ENCODE measurements around the gene OGFRL1.
A peak's percentile ranks its signal among the peaks of the same experiment; 100 is the strongest.

The OGFRL1 gene

GRCh38 chr6:71287926-71288227 lies 734 bp upstream of the OGFRL1 start:
- peak in 1 of 2 experiments; percentile 54 for DNase-seq

DNA sequence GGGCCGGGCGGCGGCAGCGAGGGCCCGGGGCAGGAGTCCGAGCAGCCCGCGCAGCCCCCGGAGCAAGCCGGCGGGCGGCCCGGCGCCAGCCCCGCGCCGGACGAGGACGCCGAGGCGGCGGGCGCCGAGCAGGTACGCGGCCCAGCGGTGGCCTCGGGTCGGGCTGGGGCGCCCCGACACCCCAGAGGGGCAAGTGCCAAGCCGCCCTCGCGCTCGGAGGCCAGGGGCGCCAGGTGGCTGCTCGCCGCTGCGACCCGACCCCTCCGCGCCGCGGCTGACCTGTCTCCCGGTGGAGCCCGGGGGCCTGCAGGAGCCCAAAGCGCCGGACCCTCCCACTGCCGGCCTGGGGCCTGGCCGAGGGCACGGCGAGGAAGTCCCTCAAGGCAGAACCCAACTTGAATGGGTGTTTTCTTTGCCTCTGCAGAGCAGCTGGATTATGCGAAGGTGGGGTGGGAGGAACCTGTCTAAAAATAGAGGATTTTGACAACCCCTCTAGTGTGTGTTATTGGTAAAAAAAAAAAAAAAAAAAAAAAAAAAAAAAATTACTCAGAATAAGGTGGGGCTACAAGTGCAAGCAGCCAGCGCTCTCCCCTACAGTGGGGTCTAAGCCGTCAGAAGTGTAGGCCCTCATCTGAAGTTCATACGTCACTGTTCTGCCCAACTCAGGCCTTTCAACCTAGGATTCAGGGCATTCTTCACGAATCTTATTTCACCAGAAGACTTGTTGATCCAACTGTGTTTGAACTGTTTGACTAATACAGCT lies 609 bp downstream of the OGFRL1 start:
- peak; percentile 36 to 48 for DNase-seq

- DNase-seq, result no peak
Measured at GRCh38 chr6:71289802-71290175, 1.2 kb downstream of the OGFRL1 start.

DNA sequence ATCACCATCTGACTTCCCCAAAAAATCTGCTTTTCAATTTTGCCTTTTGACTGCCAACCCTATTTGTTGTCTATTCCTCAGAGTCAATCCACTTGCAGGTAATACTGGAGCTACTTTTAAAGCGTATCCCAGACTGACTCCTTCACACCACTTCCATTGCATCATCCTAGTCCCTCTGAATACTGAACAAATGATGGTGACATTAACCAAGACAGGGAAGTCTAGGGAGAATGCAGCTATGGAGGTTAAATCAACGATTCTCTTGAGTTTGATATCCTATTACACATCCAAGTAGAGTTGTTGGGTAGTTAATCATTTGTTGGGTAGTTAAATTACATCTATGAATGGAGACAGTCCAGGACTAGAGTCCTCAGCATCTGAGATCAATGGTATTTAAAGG lies 2.0 kb downstream of the OGFRL1 start:
- DNase-seq, result no peak

DNA sequence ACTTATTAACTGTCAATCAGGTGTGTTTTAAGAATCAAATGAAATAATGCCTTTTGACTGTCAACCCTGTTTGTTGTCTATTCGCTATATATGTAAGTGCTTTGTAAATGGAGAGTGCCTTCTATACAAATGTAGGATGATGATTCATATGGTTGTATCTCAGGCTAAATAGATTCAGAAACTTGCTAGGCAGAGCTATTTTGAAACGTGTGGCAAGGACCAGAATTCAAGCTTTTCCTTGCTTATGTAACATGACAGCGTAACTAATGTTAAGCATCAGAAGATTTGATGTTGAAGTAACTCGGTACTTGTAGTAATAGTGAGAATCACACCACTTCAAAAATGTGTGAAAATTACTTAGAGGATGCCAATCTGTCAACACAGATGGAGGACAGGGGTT lies 3.4 kb downstream of the OGFRL1 start:
- no peak for DNase-seq

DNA sequence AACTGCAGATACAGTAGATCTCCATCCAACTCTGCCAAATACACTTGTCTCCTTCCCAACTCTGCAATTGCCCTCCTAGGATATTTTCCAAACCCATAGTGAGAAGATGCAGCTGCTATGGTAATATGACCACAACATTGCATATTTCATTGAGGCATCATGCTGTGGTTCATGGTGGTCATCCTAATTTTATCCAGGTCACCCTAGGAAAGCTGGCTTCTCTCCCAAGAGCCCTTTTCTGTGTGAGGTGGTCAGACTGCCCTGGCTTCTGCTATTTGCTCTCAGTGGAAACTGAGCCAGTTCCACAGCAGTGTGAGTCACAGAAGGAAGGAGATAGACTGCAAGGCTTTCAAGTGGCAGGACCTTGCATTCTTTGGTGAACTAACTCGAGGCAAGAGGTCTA lies 5.5 kb downstream of the OGFRL1 start:
- DNase-seq, result no peak

DNA sequence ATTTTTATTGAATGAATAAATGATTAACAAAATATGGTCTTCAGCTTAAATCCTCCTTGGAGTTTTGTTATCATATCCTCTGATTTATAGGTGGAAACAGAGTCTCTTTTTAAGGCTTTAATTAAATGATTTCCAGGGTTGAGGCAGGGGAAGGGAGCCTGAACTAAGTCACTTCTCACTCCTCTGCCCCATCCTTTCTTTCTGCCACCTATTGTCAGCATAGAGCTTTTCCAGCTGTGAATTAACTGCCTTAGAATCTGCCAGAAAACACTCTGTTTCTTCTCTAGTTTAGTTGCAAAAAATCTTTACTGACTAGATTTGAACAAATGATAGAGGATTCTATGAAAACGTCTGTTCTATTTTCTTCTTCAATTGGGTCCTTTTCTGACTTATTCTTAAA lies 9.8 kb downstream of the OGFRL1 start:
- no peak for DNase-seq

DNA sequence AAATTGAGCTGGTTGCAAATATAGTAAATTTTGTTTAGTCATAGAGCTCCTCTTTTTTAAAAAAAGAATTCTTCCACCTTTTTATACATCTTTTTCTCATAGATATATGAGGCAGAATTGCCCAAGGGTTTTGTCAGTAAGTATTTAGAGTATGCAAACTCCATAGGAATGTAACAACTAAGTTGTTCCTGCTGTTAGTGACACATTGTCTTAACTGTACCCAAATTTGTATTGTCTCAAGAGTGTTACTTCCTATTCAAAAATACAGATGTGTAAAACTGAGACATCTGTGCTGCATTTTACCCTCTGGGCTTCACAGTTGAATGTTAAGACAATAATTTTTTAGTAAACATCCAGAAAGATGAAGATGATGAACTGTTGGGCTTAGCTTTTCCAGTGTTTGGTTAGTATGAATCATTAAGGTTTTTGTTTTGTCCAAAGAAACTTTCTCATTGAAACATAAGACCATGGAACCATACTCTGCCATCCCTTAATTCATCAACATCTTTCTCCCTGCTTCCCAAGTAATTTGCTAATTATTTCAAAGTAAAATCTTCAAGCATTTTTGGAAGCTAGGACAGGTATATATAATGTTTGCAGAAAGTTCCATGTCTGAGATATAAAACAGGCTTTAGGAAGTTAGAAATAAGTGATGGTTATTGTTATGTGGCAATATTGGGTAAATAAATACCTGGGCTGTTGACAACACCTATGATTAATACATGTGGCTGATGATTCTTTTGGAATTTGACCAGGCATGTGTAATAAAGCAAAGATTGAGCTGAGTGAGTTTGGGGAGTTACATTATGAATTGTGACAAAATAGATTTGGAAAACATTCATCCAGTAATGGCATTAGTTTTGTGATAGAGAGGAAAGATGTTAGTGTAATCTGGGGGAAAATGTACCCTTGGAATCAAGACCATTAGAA lies 11.2 kb downstream of the OGFRL1 start:
- no peak for DNase-seq

- no peak for DNase-seq
Measured at GRCh38 chr6:71300561-71301168, 12.1 kb downstream of the OGFRL1 start.

DNA sequence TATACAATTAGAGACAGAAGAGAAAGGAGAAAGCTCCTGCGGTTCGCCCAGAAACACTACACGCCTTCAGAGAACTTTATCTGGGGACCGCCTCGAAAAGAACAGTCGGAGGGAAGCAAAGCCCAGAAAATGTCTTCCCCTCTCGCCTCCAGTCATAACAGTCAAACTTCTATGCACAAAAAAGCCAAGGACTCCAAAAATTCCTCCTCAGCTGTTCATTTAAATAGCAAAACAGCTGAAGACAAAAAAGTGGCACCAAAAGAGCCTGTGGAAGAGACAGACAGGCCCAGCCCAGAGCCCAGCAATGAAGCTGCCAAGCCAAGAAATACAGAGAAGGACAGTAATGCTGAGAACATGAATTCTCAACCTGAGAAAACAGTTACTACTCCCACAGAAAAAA lies 12.9 kb downstream of the OGFRL1 start:
- no peak for DNase-seq

GRCh38 chr6:71309656-71310055 lies 21.0 kb downstream of the OGFRL1 start:
- DNase-seq, result no peak

- DNase-seq, result no peak
Measured at GRCh38 chr6:71310261-71310660, 21.6 kb downstream of the OGFRL1 start.

- DNase-seq, result no peak
Measured at GRCh38 chr6:71312089-71312488, 23.5 kb downstream of the OGFRL1 start.

GRCh38 chr6:71317441-71317840 lies 28.8 kb downstream of the OGFRL1 start:
- DNase-seq, result no peak

- no peak for DNase-seq
Measured at GRCh38 chr6:71320041-71320440, 31.4 kb downstream of the OGFRL1 start.

DNA sequence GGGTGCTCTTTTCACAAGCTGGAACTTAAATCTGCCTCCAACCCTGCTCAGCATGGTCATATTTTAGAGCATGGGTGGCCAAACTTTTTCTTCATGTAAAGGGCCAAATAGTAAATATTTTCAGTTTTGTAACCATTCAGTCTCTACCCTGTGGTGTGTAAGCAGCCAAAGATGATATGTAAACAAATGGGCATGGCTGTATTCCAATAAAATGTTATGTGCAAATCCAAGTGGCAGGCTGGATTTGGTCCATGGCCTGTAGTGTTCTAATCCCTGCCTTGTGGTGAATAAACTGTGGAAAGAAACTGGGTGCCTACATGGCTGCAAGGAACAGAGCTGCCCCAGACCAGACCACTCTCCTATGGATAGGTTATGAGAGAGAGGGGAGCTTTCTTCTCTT lies 32.7 kb downstream of the OGFRL1 start:
- DNase-seq, result no peak

DNA sequence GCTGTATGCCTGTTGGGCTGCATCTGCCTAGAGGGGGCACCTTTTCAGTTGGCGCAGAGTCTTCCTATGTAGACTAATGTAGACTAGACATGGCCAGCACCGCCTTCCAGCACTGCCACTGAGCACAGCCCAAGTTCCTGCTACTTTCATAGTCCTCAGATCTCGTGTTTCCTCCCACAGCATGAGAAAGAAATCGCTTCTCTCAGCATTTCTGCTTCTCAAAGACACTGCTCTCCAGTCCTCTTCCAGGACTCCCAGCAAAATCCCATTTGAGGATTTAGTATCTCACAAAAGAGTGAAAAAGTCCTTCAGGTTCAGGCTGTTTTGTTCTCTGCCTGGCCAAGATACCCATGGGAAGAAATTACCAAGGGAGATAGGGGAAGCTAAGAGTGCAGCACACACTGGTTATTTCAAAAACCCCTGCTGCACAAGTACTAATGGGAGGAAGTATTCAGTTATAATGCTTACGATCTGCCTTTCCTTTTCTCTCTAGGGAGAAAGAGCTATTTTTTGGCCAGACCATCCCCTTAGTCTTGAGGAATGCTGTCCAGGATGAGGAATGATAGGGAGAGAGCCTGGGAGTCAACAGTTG lies 35.7 kb downstream of the OGFRL1 start:
- no peak for DNase-seq

GRCh38 chr6:71326611-71327010 lies 38.0 kb downstream of the OGFRL1 start:
- DNase-seq, result no peak

DNA sequence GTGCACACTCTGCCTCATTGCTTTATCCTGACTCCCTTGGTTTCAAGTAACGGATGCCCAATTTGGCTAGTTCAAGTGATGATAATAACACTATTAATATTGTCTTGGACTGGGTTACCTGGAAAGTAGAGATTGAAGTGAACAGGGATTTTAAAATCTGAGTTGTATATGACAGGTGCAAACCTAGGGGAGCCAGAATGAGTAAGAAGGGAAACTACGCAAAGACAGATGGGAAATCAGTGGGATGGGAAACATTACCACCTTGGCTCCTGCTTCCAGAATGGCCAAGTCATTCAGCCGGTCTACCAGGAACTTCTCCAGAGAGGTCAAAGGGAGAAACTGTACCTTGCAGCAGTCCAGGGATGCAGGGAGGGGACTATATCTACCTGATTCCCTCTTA lies 41.9 kb downstream of the OGFRL1 start:
- no peak for DNase-seq

DNA sequence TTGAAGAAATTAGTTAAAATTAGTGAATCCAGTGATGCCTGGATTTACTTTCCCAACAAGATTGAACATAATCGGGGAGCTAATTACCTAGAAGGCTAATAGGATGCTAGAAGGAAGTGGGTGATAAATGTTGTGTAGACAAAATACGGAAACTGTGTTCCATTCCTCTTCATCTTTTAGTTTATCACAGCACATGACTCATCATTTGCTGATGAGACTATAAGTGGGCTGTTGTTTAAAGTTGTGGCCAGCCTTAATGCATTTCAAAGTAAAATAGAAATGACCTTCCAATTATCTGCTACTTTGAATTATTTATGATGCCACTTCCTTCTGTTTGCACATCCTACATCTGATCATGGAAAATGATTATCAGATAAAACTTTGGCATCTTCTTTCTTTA lies 43.4 kb downstream of the OGFRL1 start:
- DNase-seq, result no peak

- no peak for DNase-seq
Measured at GRCh38 chr6:71333050-71333449, 44.4 kb downstream of the OGFRL1 start.

DNA sequence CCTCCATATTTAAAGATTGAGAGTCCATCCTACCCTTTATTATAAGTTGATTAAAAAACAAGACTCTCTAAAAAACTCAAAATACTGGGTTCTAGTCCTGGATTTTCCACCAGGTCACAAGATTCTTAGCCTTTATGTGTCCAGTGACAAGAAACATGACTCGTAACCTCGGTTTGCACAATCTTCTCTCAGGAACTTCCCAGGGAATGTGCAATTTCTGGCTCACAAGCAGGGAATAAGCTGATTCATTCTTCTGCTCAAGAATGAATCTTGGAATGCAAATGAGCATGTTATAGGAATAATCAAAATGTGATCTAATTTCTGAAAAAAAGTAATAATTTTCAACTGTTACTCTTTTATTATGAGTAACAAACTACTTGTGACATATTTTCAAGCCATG lies 45.1 kb downstream of the OGFRL1 start:
- DNase-seq, result no peak

GRCh38 chr6:71334768-71335167 lies 46.2 kb downstream of the OGFRL1 start:
- no peak for DNase-seq

GRCh38 chr6:71335544-71335943 lies 46.9 kb downstream of the OGFRL1 start:
- DNase-seq, result no peak
